Measurements from ENCODE around the gene CTPS1. TPM values are rescaled to one million over a fixed set of nuclear protein-coding genes. Genes with fewer than 3 reads are reported as not detected.

The CTPS1 gene
- polyA plus RNA-seq, 1 donor from 2014 or later, result 76.1 TPM

DNA sequence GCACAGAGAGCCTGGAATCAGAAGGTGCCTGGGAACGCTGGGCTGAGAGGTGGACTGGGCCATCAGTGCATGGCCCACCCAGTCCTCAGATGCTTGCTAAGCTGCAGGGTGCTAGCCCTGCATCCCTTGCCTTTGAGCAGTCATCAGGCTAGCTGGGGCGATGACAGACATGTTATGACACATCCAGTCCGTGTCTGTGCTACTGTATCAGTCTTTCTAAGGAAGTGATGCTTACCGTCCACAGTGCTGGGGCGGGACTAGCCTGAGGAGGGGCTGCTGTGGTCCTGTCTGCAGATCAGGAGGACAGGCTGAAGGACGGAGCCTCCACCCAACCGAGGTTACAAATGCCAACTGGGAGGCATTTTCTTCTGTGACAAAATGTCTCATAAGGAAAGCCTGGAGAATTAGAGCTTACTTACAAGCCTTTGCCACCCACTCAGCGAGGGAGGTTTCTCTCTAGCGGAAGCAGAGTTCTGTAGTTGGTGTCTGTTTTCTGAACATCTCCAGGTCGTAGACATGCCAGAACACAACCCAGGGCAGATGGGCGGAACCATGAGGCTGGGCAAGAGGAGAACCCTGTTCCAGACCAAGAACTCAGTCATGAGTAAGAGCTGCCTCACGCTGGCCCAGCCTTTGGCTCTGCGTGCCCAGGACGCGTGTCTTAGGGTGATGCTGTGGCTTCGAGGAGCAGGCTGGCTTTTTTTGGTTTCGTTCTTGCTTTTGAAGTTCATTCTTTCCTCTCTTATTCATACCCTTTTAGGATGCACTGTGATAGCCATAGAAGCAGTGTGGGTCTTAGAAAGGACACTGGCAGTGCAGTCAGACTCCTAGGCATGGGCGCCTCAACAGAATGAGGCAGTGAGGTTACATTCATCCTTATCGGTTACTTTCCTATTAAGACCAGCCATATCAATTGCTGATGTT, 27.7 kb downstream of the CTPS1 start:
- no peak overlapping the region for H3K4me3 ChIP-seq (ENCODE audit: low read length)
- no peaks in the 10 kb centered on the region for H3K79me2 ChIP-seq (replicated peaks; ENCODE audit: insufficient read depth, low read length)
- H3K4me2 ChIP-seq (ENCODE audit: low read length), result no peak overlapping the region
- no peaks in the 10 kb centered on the region for H3K9me2 ChIP-seq (ENCODE audit: insufficient read depth, low read length)
- H3K9ac ChIP-seq (ENCODE audit: low read length), result no peak overlapping the region
- H3K27ac ChIP-seq (ENCODE audit: low read length), result no peak overlapping the region
- no peak for TF ChIP-seq REST (IDR thresholded peaks at IDR 0.05; ENCODE audit: borderline replicate concordance)
- TF ChIP-seq MXI1 (conservative IDR thresholded peaks at IDR 0.05; ENCODE audit: poor library complexity, severe bottlenecking), result no peak
- no peak for TF ChIP-seq EZH2 (IDR thresholded peaks at IDR 0.05; ENCODE audit: borderline replicate concordance, insufficient read depth, low read length, poor library complexity, severe bottlenecking)
- TF ChIP-seq POLR2AphosphoS5 (IDR thresholded peaks at IDR 0.05), result no peak
- no peak for TF ChIP-seq EP300 (conservative IDR thresholded peaks at IDR 0.05; ENCODE audit: poor library complexity, severe bottlenecking)
- TF ChIP-seq SMC3 (conservative IDR thresholded peaks at IDR 0.05; ENCODE audit: poor library complexity), result no peak
- TF ChIP-seq, protein P1, sequence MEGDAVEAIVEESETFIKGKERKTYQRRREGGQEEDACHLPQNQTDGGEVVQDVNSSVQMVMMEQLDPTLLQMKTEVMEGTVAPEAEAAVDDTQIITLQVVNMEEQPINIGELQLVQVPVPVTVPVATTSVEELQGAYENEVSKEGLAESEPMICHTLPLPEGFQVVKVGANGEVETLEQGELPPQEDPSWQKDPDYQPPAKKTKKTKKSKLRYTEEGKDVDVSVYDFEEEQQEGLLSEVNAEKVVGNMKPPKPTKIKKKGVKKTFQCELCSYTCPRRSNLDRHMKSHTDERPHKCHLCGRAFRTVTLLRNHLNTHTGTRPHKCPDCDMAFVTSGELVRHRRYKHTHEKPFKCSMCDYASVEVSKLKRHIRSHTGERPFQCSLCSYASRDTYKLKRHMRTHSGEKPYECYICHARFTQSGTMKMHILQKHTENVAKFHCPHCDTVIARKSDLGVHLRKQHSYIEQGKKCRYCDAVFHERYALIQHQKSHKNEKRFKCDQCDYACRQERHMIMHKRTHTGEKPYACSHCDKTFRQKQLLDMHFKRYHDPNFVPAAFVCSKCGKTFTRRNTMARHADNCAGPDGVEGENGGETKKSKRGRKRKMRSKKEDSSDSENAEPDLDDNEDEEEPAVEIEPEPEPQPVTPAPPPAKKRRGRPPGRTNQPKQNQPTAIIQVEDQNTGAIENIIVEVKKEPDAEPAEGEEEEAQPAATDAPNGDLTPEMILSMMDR (IDR thresholded peaks at IDR 0.05; ENCODE audit: poor library complexity, severe bottlenecking), result no peak
- TF ChIP-seq RAD21 (conservative IDR thresholded peaks at IDR 0.05), result no peak
- no peak for TF ChIP-seq TAF1 (IDR thresholded peaks at IDR 0.05; ENCODE audit: low read depth)
- no peaks in the 10 kb centered on the region for H4K20me1 ChIP-seq (ENCODE audit: insufficient read depth)
- no peaks in the 10 kb centered on the region for H3K27me3 ChIP-seq (ENCODE audit: insufficient read depth, low read depth, low read length)
- H2AFZ ChIP-seq (ENCODE audit: low read depth, low read length), result no peak overlapping the region
- H3F3A ChIP-seq (ENCODE audit: insufficient read depth, low read length, poor library complexity, severe bottlenecking), result no peaks in the 10 kb centered on the region
- H3K9me3 ChIP-seq (ENCODE audit: low read length), result no peaks in the 10 kb centered on the region
- H3K36me3 ChIP-seq (ENCODE audit: insufficient read depth, low read length), result peaks cover 32% of the 10 kb centered on the region

DNA sequence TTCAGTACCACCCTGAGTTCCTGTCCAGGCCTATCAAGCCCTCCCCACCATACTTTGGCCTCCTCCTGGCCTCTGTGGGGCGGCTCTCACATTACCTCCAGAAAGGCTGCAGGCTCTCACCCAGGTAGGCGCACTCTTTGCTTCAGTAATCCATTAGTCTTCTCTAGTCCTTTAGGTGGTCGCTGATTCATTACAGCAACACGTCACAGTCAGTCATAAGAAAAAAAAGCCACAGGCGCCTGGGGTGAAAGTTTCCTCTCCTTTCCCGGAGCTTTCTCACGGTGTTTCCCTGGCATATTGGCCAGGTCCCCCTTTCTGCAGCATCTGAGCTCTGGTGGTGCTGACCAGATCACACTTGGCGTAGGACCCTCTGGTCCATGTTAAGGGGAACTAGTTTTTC, 30.0 kb downstream of the CTPS1 start:
- no peaks in the 10 kb centered on the region for H3K79me2 ChIP-seq (replicated peaks; ENCODE audit: insufficient read depth, low read length)

More for the DNA sequence above, 30.0 kb downstream of the CTPS1 start:
- Histone ChIP-seq H3K27me3 (ENCODE audit: insufficient read depth, low read depth, low read length) (no peaks in the 10 kb centered on the region), H3K27ac (ENCODE audit: low read length) (no peak overlapping the region), H3K9ac (ENCODE audit: low read length) (no peak overlapping the region), H3K4me2 (ENCODE audit: low read length) (no peak overlapping the region), H3K9me3 (ENCODE audit: low read length) (no peaks in the 10 kb centered on the region), H3K4me3 (ENCODE audit: low read length) (no peak overlapping the region), H2AFZ (ENCODE audit: low read depth, low read length) (no peak overlapping the region), H3K36me3 (ENCODE audit: insufficient read depth, low read length) (peaks cover 16% of the 10 kb centered on the region), H3K9me2 (ENCODE audit: insufficient read depth, low read length) (no peaks in the 10 kb centered on the region), H4K20me1 (ENCODE audit: insufficient read depth) (no peaks in the 10 kb centered on the region), H3F3A (ENCODE audit: insufficient read depth, low read length, poor library complexity, severe bottlenecking) (no peaks in the 10 kb centered on the region)
- no peak for TF ChIP-seq POLR2AphosphoS5 (IDR thresholded peaks at IDR 0.05)
